Activated T-cell treated with anti-CD3 and anti-CD28 coated beads, Interleukin-2, amount 50 U/mL, for 72 hours (primary cell): ENCODE measurements around the gene THRB. TPM values are rescaled to one million over a fixed set of nuclear protein-coding genes. Genes with fewer than 3 reads are reported as not detected.

Source experiments
- ATAC-seq, 2 donors: fragments of 150-1000 bp; cut with Tn5 transposase; replicated peaks in 1 of 2; 2 replicates each; pipeline ENCODE4 v1.10.0; 2021; ENCODE audit warnings: moderate library complexity in 2 of 2, mild to moderate bottlenecking in 1 of 2
- DNase-seq, 2 donors: peaks; one replicate each; pipeline ENCODE4 v3.0.0; 2021 to 2022; ENCODE audit warnings: mixed read lengths in 1 of 2
- H3K27ac Mint-ChIP-seq: one replicate; pipeline ENCODE4 v1.8.0; 2022; ENCODE audit warnings: mild to moderate bottlenecking, moderate library complexity, mixed read lengths
- H3K27me3 Mint-ChIP-seq: one replicate; pipeline ENCODE4 v1.8.0; 2022; ENCODE audit warnings: low read depth, mixed read lengths
- H3K36me3 Mint-ChIP-seq, 2 donors: one replicate each; pipeline ENCODE4 v1.8.0; 2022; ENCODE audit warnings: mixed read lengths in 2 of 2, mild to moderate bottlenecking in 1 of 2; ENCODE audit not compliant: insufficient read depth in 2 of 2
- H3K4me1 Mint-ChIP-seq: one replicate; pipeline ENCODE4 v1.8.0; 2022; ENCODE audit warnings: low read depth, mixed read lengths
- H3K4me3 Mint-ChIP-seq, 2 donors: one replicate each; pipeline ENCODE4 v1.8.0; 2022; ENCODE audit warnings: mild to moderate bottlenecking in 2 of 2, mixed read lengths in 2 of 2, moderate library complexity in 2 of 2
- H3K9me3 Mint-ChIP-seq, 2 donors: one replicate each; pipeline ENCODE4 v1.8.0; 2022; ENCODE audit warnings: mixed read lengths in 2 of 2
- total RNA-seq, 2 donors: library from RNA; stranded (reverse); gene quantifications; one replicate each; pipeline ENCODE4 v1.2.3, GENCODE V29; 2022

THRB gene
- total RNA-seq, 2 donors from 2014 or later = not detected

DNA sequence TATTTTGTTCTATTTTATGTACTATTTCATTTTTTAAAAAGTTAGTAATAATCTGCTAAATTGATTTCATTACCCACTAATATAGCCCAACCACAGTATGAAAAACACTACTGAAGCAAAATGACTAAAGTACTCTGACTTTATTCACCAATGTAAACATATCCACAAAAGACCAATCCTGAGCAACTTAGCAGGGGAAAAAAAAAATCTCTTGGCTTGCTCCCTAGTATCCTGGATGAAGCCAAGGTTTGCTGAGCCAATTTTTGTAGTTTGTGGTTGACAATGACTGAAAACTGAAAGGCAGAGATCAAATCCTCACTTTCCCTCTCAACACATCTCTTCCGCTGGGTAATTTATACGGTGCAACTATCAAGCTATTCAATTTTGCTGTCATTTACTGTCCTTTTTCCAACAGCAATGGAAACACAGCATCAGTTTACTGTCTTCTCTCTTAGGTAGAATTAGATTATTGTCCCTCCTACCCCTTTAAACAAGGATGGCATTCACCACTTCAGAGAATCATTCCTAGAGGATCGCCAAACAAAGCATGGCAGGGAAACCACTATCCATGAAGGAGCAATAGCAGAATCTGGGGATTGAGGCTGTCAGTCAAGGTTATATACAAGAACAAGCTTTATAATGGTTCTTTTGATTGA, 149.7 kb downstream of the THRB start:
- no peak for DNase-seq
- Mint-ChIP-seq H3K4me3 (no peak overlapping the region), H3K36me3 (no peaks in the 10 kb centered on the region), H3K27me3 (peaks cover 15% of the 10 kb centered on the region), H3K27ac (no peak overlapping the region), H3K9me3 (peaks cover 0 to 4% of the 10 kb centered on the region in 2 donors), H3K4me1 (no peaks in the 10 kb centered on the region)
- ATAC-seq = no peak

DNA sequence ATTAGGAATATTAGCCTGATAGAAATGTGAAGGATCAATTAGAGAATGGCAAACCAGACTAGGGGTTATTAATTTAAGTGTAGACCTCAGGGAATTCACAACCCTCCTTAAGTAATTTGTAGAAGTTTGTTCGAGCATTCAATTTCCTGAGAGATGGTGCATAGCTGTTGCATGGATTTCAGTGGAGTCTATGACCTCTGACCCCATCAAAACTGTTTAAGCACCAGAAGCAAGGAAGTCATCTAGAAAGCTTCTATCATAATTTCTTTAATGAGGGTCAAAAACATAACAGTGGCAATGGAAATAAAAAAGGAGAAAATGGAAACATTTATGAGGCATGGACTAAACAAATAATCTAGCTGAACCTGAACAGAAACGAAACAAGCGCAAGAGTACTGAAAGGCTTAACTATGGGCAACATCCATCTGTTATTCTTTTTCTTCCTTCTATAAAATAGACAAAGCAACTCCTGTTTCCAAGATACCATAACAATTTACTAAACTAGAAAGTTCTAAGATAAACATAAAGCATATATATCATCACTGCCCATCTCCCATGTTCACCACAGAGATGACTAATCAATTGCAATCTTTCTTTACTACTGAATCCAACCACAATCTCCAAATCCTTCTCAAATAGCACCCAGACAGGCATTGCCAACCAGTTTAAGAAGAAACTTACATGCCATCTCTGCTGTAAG, 151.4 kb downstream of the THRB start:
- H3K36me3 Mint-ChIP-seq = no peaks in the 10 kb centered on the region

DNA sequence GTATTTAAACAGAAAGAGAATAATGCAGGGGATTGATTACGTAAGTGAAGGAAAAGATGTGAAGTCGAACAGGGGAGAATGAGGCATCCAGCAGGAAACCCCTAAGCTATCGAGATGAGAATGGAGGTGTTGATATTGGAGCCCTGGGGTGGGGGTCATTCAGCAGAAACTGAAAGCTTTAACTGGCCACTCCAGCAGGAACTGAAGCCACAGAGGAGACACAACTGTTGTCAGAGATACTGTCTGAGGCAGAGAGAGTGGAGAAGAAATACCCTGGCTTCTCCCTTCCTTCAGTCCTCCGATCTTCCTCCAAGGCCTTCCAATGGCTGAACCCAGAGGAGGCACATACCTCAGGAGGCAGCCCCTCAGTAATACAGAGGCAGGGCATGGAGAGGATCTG, 152.4 kb downstream of the THRB start:
- no peak overlapping the region for H3K27ac Mint-ChIP-seq
- DNase-seq = no peak
- H3K27me3 Mint-ChIP-seq = peaks cover 15% of the 10 kb centered on the region
- no peak for ATAC-seq
- peaks cover 0 to 4% of the 10 kb centered on the region in 2 donors for H3K9me3 Mint-ChIP-seq
- no peaks in the 10 kb centered on the region for H3K36me3 Mint-ChIP-seq
- H3K4me1 Mint-ChIP-seq = no peaks in the 10 kb centered on the region
- no peak overlapping the region for H3K4me3 Mint-ChIP-seq

More for the DNA sequence above, 151.4 kb downstream of the THRB start:
- Mint-ChIP-seq H3K27me3 (peaks cover 15% of the 10 kb centered on the region), H3K9me3 (peaks cover 0 to 4% of the 10 kb centered on the region in 2 donors), H3K27ac (no peak overlapping the region), H3K4me3 (no peak overlapping the region), H3K4me1 (no peaks in the 10 kb centered on the region)
- ATAC-seq (no peak), DNase-seq (no peak)

DNA sequence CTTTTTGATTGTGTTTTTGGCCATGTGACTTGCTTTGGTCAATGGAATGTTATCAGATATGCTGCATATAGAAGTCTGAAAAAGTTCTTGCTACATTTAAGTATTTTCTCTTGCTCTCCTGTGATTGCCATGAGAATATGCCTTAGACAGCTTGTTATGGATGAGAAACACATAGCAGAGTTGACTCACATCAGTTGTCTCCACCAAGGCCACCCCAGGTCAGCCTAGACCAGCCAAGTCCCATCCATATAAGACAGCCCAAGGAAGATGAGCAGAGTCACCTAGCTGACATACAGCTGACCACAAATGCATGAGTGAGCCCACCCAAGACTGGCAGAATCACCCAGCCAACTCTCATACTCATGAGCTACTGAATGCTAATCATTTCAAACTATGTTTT, 153.0 kb downstream of the THRB start:
- no peaks in the 10 kb centered on the region for H3K36me3 Mint-ChIP-seq
- H3K27me3 Mint-ChIP-seq = peaks cover 15% of the 10 kb centered on the region
- peaks cover 0 to 4% of the 10 kb centered on the region in 2 donors for H3K9me3 Mint-ChIP-seq
- ATAC-seq (no peak), DNase-seq (no peak)
- H3K27ac Mint-ChIP-seq = no peak overlapping the region
- H3K4me3 Mint-ChIP-seq = no peak overlapping the region
- no peaks in the 10 kb centered on the region for H3K4me1 Mint-ChIP-seq

DNA sequence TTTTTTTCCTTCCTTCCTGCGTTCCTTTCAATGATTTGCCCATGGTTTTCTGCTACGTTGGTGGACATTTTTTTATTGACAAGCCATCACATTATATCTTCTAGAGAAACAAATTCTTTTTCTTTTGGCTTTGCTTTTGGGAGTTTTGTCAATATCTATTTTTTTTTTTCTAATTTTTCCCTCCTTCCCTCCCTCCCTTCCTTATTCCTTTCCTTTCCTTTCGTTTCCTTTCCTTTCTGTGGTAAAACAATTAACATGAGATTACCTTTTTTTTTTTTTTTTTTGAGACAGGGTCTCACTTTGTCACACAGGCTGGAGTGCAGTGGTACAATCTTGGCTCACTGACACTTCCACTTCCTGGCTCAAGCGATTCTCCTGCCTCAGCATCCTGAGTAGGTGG, 153.7 kb downstream of the THRB start:
- no peak overlapping the region for H3K27ac Mint-ChIP-seq
- H3K27me3 Mint-ChIP-seq = peaks cover 15% of the 10 kb centered on the region
- DNase-seq (no peak), ATAC-seq (no peak)
- H3K4me3 Mint-ChIP-seq = no peak overlapping the region
- H3K9me3 Mint-ChIP-seq = peaks cover 0 to 4% of the 10 kb centered on the region in 2 donors
- no peaks in the 10 kb centered on the region for H3K4me1 Mint-ChIP-seq
- H3K36me3 Mint-ChIP-seq = no peaks in the 10 kb centered on the region

DNA sequence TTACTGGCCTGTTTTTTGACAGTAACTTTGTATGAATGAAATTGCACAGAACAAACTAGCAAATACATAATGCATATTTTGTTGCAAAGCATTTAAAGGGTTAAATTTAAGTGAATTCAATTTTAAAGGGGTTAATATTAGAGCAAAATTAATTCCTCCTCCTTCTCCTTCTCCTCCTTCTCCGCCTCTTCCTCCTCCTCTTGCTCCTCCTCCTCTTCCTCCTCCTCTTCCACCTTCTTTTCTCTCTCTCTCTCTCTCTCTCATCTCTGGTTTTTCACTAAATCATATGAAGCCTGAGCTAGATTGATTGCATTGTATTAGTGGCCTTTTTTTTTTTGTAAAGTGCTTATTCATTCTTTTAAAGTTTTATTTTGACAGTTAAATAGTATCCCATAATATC, 154.5 kb downstream of the THRB start:
- DNase-seq (no peak), ATAC-seq (no peak)
- Mint-ChIP-seq H3K27ac (no peak overlapping the region), H3K27me3 (peaks cover 15% of the 10 kb centered on the region), H3K4me3 (no peak overlapping the region), H3K36me3 (no peaks in the 10 kb centered on the region), H3K4me1 (no peaks in the 10 kb centered on the region), H3K9me3 (peaks cover 0 to 4% of the 10 kb centered on the region in 2 donors)

DNA sequence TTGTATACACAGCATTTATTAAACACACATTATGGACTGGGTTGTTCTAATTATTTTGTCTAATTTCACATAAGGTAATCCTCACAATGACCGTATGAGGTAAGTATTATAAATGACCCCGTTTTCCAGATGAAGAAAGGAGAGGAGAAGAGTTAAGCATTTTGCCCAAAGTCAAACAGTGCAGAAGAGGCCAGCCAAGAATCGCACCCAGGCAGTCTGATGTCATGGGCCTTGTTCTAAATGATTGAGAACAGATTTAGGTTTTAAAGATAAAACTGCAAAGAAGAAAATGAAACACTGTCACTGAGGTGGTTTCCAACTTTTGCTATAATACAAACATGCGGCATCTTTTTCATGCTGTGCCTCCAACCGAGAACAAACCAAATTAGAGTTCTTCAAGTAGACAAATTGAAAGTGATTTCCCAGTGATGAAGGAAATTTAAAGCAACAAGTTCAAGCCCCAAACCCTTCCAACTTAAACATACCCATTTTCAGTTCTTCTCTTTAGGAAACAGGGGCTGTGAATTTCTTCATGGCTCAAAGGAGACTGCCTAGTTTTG, 155.3 kb downstream of the THRB start:
- peaks cover 15% of the 10 kb centered on the region for H3K27me3 Mint-ChIP-seq

DNA sequence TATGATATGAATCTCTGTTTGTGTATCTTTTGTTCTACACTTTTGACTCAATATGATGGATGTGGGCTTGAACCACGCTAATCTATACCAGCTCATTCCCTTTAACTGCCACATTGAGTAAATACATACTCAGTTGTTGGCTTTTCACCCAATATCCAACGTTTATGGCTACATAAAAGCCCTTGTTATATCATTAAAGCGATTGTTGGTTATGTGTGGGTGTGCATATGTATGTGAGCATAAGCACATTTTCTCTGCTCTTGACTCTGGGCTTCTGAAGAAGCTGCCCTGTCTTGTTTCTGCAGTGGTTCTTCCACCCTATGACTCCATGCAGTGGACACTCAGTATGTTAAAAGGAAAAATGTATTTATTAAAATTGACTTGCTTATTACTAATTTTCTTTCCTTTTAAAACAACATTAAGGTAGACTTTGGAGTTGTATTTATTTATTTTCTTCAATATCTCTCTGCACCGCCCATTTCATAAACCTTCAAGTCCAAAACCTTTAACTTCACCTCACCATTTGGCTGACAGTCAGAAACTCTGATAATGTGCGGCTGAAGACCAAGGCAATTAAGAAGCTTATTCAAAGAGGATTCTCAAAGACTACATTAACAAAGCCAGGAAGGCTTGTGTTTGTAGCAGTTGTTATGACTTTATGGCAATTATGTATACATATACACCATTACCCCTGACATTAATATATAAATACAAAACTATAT, 156.1 kb downstream of the THRB start:
- no peak overlapping the region for H3K4me3 Mint-ChIP-seq
- ATAC-seq (no peak), DNase-seq (no peak)
- H3K9me3 Mint-ChIP-seq = peaks cover 0 to 4% of the 10 kb centered on the region in 2 donors
- H3K27me3 Mint-ChIP-seq = peaks cover 15% of the 10 kb centered on the region
- no peaks in the 10 kb centered on the region for H3K36me3 Mint-ChIP-seq
- no peaks in the 10 kb centered on the region for H3K4me1 Mint-ChIP-seq
- H3K27ac Mint-ChIP-seq = no peak overlapping the region

More for the DNA sequence above, 155.3 kb downstream of the THRB start:
- Mint-ChIP-seq H3K4me1 (no peaks in the 10 kb centered on the region), H3K36me3 (no peaks in the 10 kb centered on the region), H3K4me3 (no peak overlapping the region), H3K9me3 (peaks cover 0 to 4% of the 10 kb centered on the region in 2 donors), H3K27ac (no peak overlapping the region)
- ATAC-seq (no peak), DNase-seq (no peak)

DNA sequence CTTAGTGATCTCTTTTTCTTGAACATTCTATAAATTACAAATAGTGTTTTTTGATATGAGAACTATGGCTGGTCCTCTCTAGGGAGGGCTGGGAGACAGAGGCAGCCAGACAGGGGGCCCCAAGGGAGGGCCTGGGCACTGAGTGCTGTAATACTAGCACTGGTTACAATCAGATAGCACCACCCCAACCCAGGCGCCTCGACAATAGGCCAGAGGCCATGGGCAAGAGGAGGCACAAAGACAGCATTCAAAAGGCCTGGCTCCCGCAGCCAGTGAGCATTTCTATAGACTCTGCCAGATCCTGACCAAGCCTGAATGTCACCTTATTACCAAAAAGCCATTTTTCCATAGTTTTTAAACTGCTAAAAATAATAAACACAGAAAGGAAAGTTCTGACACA, 158.5 kb downstream of the THRB start:
- peaks cover 0 to 2% of the 10 kb centered on the region in 2 donors for H3K9me3 Mint-ChIP-seq

DNA sequence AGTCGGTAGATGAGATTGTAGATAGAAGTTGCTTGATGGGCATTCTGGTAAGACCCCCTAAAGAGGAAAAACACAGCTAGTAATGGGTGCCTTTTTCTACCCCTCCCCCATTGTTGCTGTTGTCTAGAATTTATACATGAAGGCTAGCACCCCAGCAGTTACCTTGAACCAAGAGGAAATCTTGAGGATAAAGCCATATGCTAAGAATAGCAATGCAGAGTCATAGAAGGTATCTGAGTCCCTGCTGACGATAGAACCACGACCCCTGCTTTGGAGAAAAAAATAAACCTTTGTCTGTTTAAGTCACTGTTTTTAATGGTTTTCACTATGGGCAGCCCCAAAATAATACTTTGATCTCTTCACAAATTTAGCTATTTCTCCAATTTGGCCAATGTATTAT, 162.6 kb downstream of the THRB start:
- Mint-ChIP-seq H3K4me1 (no peaks in the 10 kb centered on the region), H3K4me3 (no peak overlapping the region), H3K27me3 (no peaks in the 10 kb centered on the region), H3K27ac (no peak overlapping the region), H3K9me3 (no peaks in the 10 kb centered on the region), H3K36me3 (no peaks in the 10 kb centered on the region)
- no peak for ATAC-seq
- no peak for DNase-seq

More for the DNA sequence above, 158.5 kb downstream of the THRB start:
- Mint-ChIP-seq H3K4me3 (no peak overlapping the region), H3K27me3 (peaks cover 1% of the 10 kb centered on the region), H3K27ac (no peak overlapping the region), H3K4me1 (no peaks in the 10 kb centered on the region), H3K36me3 (no peaks in the 10 kb centered on the region)
- ATAC-seq (no peak), DNase-seq (no peak)

DNA sequence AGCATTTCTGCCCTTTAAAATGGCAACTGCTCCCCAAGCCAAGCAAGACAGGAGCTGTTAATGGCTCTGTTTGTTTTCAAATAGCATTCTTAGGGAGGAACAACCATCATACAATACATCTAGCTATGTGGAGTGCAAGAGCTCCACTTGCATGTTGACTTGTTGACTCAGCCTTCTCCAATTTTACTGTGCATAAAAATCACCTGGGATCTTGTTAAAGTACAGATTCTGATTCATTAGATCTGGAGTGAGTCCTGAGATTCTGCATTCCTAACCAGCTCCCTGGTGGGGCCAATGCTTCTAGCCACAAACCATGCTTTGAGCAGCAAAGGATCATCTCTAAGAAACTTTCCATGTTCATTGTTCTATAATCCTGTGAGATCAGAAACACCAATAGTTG, 171.4 kb downstream of the THRB start:
- Mint-ChIP-seq H3K27me3 (no peaks in the 10 kb centered on the region), H3K27ac (no peak overlapping the region), H3K9me3 (no peaks in the 10 kb centered on the region), H3K4me1 (no peaks in the 10 kb centered on the region), H3K4me3 (no peak overlapping the region), H3K36me3 (no peaks in the 10 kb centered on the region)
- no peak for ATAC-seq
- no peak for DNase-seq

DNA sequence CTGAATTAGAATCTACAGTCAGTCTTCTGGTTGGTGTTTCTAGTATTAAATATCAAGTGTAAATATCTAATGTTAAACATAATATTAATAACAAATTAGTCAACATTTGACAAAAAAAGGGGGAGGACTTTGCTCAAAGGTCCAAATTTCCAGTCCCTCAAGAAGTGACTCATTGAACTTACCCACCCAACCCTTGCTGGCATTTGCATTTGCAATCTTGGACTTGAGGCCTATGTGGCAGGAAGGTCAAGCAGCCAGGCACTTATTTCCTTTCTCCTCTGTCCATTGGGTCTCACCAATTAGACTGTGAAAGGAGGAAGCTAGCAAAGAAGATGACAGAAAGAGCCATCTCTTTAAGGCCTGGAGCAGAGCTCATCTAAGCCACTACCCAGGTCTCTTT, 174.0 kb downstream of the THRB start:
- Mint-ChIP-seq H3K9me3 (no peaks in the 10 kb centered on the region), H3K4me1 (no peaks in the 10 kb centered on the region), H3K27me3 (no peaks in the 10 kb centered on the region), H3K27ac (no peak overlapping the region), H3K36me3 (no peaks in the 10 kb centered on the region), H3K4me3 (no peak overlapping the region)
- ATAC-seq (no peak), DNase-seq (no peak)

DNA sequence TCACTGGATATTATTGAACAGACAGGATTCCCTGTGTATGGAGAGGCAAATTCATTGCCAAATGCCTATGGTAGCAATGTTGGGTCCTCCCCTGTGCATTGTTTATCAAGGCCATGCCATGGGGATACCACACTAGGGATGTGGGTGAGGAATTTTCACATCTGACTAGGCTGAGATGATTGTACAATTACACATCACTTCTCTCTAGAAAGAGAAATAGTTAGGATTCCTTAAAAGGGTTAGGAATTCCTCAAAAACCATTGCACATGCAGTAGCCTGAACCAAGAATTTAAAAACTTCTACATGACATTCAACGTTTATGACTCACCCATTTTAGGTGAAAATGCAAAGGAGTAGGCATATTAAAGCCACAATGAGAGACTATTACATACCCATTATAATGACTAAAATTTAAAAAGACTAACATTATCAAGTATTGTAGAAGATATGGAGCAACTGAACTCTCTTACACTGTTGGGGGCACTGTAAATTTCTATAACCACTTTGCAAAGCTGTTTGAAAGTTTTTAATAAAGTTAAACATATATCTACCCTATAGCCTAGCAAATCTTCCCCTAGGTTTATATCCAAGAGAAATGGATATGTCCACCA, 175.9 kb downstream of the THRB start:
- Mint-ChIP-seq H3K9me3 (no peaks in the 10 kb centered on the region), H3K4me1 (no peaks in the 10 kb centered on the region), H3K36me3 (no peaks in the 10 kb centered on the region), H3K27me3 (no peaks in the 10 kb centered on the region), H3K4me3 (no peak overlapping the region), H3K27ac (no peak overlapping the region)
- ATAC-seq = no peak
- DNase-seq = no peak
